Small intestine (tissue), 7 donors: ENCODE measurements around the gene NCOA4. TPM values are rescaled to one million over a fixed set of nuclear protein-coding genes. Genes with fewer than 3 reads are reported as not detected.
"Not testable (repeated sequence)": the region's sequence is repeated elsewhere in the genome, so short reads cannot be mapped to it uniquely, and the experiment has no call there.

Experiments used
- DNase-seq, 2 donors: peaks; one replicate each; pipeline versions ENCODE4 v3.0.0 to v3.0.0-alpha.2; 2013
- FAIRE-seq: peaks from 2 replicates; lab custom pipeline; 2012; peaks lifted over from hg19 to GRCh38; lab: Jason Lieb, UNC
- H3K27ac ChIP-seq, 3 donors: one replicate each; pipeline ENCODE4 v1.5.1; 2013; ENCODE audit warnings: low read length in 2 of 3, mild to moderate bottlenecking in 2 of 3, control low read depth in 1 of 3, inconsistent platforms in 1 of 3, low read depth in 1 of 3, moderate library complexity in 1 of 3
- H3K27me3 ChIP-seq, 3 donors: one replicate each; pipeline ENCODE4 v1.6.1; 2013; ENCODE audit warnings: low read length in 3 of 3, inconsistent platforms in 1 of 3; ENCODE audit not compliant: control insufficient read depth in 3 of 3, insufficient read depth in 3 of 3
- H3K36me3 ChIP-seq, 3 donors: one replicate each; pipeline ENCODE4 v1.6.1; 2013; ENCODE audit warnings: low read length in 3 of 3, inconsistent platforms in 1 of 3, low read depth in 1 of 3, mild to moderate bottlenecking in 1 of 3, moderate library complexity in 1 of 3; ENCODE audit not compliant: control insufficient read depth in 3 of 3, insufficient read depth in 2 of 3
- H3K4me1 ChIP-seq, 3 donors: one replicate each; pipeline ENCODE4 v1.6.1; 2013; ENCODE audit warnings: low read length in 2 of 3, inconsistent platforms in 1 of 3, low read depth in 1 of 3, mild to moderate bottlenecking in 1 of 3, moderate library complexity in 1 of 3; ENCODE audit not compliant: control insufficient read depth in 3 of 3, insufficient read depth in 2 of 3
- H3K4me3 ChIP-seq, 3 donors: one replicate each; pipeline ENCODE4 v1.5.1; 2013; ENCODE audit warnings: low read length in 3 of 3, control low read depth in 1 of 3, inconsistent platforms in 1 of 3, low read depth in 1 of 3, mild to moderate bottlenecking in 1 of 3, moderate library complexity in 1 of 3
- H3K9me3 ChIP-seq, 2 donors: one replicate each; pipeline ENCODE4 v1.6.1; 2013; ENCODE audit warnings: low read depth in 1 of 2, low read length in 1 of 2; ENCODE audit not compliant: control insufficient read depth in 2 of 2, insufficient read depth in 1 of 2
- WGBS, 3 donors: extraction: QIAGEN DNeasy Blood & Tissue Kit; methylation state at CpG; one replicate each; pipeline ENCODE4 v1.1.7; 2013; 5-methylcytosine and 5-hydroxymethylcytosine counted together
- polyA plus RNA-seq, 4 donors: library from polyadenylated mRNA; stranded (reverse) in 3 of 4; unstranded in 1 of 4; fragments of 200-250 nt in 3 of 4; fragments of 120-200 nt in 1 of 4; gene quantifications; one replicate each; pipeline versions ENCODE4 v1.2.1 to v1.2.3, GENCODE V29; 2013
- donor health status: healthy with polysubstance abuse.
- donor health status: control.
- donor health status: control.
- donor health status: Bipolar disorder and iron deficiency.
- donor health status: healthy.

Gene NCOA4
- polyA plus RNA-seq, 4 donors: 82.1 to 245 (median 190) TPM

DNA sequence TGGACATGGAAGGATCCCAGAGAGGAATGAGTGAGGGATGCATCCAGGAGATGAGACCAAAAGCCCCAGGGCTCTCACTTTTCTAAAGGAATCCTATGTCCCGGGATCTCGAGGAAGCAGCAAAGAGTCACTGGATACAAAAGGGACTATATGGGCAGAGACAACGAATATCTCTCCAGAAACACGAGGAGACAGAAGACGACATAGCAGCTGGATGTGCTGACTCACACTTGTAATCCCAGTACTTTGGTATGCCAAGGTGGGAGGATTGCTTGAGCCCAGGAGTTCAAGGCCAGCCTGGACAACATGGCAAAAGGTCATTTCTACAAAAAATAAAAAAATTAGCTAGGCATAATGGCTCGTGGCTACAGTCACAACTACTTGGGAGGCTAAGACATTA, 40.3 kb upstream of the NCOA4 start:
- Histone ChIP-seq H3K4me3 (no peak overlapping the region), H3K4me1 (no peaks in the 10 kb centered on the region), H3K27me3 (no peaks in the 10 kb centered on the region), H3K9me3 (peaks cover 0 to 2% of the 10 kb centered on the region in 2 donors), H3K36me3 (no peaks in the 10 kb centered on the region), H3K27ac (no peak overlapping the region)
- WGBS, 3 donors: 47 to 65% (median 51%) methylated on average over 6 of the region's 6 CpGs
- no peak for DNase-seq
- FAIRE-seq: no peak

DNA sequence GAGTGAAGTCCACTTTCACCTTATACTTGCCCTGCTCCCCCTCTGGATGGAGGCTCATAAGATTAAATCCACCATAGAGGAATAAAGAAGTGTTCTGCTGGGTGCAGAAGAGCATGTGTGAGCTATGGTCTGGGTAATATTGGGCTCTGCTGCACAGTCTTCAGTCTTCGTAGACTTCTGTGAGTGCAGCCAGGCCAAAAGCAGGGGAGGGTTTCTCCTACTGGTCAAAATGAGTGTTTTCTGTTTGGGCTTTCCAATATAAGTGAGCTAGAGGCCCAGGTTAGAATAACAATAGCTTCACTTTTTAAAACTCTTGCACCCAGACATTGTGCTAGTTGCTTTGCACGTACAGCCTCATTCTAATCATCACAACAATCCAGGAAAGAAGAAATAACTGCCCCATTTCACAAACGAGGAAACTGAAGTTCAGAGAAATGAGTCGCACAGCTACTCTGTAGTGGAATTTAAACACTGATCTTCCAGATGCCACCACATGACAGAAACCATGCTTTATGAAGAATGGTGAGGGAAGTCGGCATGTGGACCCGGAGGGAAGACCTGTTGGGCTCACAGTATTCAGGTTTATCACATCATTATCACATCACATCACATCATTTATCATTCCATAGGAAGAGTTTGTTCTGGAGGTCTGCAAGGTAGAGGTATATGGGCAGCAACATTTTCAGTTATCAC, 39.5 kb upstream of the NCOA4 start:
- FAIRE-seq (no peak), DNase-seq (no peak)
- Histone ChIP-seq H3K4me1 (no peaks in the 10 kb centered on the region), H3K4me3 (no peak overlapping the region), H3K9me3 (peaks cover 0 to 2% of the 10 kb centered on the region in 2 donors), H3K27me3 (no peaks in the 10 kb centered on the region), H3K36me3 (no peaks in the 10 kb centered on the region), H3K27ac (no peak overlapping the region)
- 62 to 77% (median 67%) methylated on average over 6 of the region's 6 CpGs for WGBS, 3 donors

DNA sequence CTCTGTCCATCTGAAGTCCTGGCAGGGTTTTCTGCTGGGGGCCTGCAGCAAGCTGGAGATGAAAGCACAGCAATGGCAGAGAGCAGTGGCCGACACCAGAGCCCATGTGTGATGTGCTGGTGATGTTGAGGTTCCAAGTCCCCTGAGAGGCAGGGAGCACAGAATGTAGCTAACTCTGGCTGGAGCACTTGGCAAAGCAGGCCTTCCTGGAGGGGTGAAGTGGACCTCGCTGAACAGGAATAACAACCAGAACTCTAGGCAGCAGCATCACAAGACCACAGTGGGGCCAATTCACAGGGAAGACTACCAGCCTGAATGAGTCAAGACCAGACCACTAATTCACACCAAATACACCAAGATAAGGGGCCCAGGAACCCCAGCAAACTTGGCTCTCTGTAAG, 38.5 kb upstream of the NCOA4 start:
- no peak for FAIRE-seq
- no peaks in the 10 kb centered on the region for H3K36me3 ChIP-seq
- 82 to 87% (median 83%) methylated on average over 2 of the region's 2 CpGs for WGBS, 3 donors

DNA sequence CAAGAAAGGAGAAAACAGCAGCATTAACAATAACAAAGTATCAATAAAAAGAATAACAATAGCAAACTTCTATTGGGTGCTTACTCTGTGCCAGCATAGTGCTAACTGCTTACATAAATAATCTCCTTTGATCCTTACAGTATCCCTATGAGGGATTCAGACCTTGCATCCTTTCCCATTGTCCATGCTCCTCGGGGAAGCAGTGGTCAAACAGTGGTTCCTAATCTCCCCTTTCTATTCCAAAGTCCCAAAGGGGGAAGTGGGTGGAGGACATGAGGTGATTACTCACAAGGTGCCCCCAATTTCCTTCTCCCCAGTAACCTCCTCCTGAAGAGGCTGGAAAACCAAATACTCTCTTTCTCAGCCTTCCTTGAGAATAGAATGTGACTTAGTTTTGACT, 37.7 kb upstream of the NCOA4 start:
- Histone ChIP-seq H3K27ac (no peak overlapping the region), H3K4me1 (no peaks in the 10 kb centered on the region), H3K27me3 (no peaks in the 10 kb centered on the region), H3K9me3 (peaks cover 0 to 2% of the 10 kb centered on the region in 2 donors), H3K4me3 (no peak overlapping the region), H3K36me3 (no peaks in the 10 kb centered on the region)
- no peak for DNase-seq
- no peak for FAIRE-seq
- WGBS, 3 donors: 60 to 70% (median 62%) methylated on average over 1 of the region's 1 CpG

More for the DNA sequence above, 38.5 kb upstream of the NCOA4 start:
- no peak for DNase-seq
- Histone ChIP-seq H3K9me3 (peaks cover 0 to 2% of the 10 kb centered on the region in 2 donors), H3K4me3 (no peak overlapping the region), H3K4me1 (no peaks in the 10 kb centered on the region), H3K27me3 (no peaks in the 10 kb centered on the region), H3K27ac (no peak overlapping the region)

DNA sequence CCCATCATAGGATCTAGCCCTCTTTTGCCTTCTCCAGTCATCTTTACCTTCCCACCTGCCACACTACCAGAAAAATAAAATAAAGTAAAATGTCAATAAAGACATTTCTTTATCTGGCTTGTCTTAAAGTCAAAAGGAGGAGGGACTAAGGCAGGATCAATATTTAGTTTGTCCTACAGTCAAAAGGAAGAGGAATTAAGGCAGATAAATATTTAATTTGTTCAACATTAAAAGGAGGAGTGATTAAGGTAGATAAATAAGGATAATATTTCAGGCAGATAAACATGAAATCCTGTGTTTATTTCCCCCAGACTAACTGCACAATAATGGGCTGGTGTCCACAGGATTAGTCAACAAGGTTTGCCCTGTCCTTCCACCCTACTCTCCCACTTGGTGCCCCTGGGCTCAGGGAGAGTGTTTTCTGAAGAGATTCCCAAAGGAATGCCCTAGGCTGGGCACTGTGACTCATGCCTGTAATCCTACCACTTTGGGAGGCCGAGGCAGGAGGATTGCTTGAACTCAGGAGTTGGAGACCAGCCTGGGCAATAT, 33.9 kb upstream of the NCOA4 start:
- Histone ChIP-seq H3K27me3 (no peaks in the 10 kb centered on the region), H3K4me3 (no peak overlapping the region), H3K27ac (no peak overlapping the region), H3K36me3 (no peaks in the 10 kb centered on the region), H3K4me1 (no peaks in the 10 kb centered on the region), H3K9me3 (peaks cover 0 to 2% of the 10 kb centered on the region in 2 donors)
- FAIRE-seq (no peak), DNase-seq (no peak)
- WGBS, 3 donors: 78 to 96% (median 94%) methylated on average over 1 of the region's 1 CpG

DNA sequence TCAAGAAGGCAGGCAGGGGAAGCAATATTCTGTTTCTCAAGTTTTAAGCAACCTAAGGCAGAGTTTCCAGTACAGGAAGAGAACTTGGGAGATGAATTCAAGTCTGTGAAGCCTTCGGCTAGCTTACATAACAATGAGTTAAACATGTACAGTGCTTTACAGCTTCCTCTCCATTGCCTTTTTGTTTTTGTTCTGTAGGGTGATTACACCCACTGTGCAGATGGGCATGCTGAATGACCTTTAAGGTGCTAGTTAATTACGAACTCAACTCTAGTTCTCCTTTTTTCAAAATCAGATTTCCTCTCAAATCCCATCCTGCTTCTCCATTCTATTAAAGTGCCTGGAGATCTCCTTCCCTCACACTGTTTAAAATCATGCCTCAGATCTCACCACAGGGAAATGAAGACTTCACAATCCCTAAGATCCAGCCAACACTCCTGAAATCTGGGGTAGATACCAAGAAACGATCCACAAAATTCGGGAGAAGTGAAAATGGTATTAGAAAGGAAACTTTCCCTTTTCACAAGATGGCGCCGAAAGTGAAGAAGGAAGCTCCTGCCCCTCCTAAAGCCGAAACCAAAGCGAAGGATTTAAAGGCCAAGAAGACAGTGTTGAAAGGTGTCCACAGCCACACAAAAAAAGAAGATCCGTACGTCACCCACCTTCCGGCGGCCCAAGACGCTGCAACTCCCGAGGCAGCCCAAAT, 32.5 kb upstream of the NCOA4 start:
- Histone ChIP-seq H3K9me3 (no peaks in the 10 kb centered on the region), H3K36me3 (no peaks in the 10 kb centered on the region), H3K4me3 (no peak overlapping the region), H3K4me1 (no peaks in the 10 kb centered on the region), H3K27me3 (no peaks in the 10 kb centered on the region), H3K27ac (no peak overlapping the region)
- FAIRE-seq: no peak
- no peak for DNase-seq
- 82 to 94% (median 87%) methylated on average over 14 of the region's 14 CpGs for WGBS, 3 donors

DNA sequence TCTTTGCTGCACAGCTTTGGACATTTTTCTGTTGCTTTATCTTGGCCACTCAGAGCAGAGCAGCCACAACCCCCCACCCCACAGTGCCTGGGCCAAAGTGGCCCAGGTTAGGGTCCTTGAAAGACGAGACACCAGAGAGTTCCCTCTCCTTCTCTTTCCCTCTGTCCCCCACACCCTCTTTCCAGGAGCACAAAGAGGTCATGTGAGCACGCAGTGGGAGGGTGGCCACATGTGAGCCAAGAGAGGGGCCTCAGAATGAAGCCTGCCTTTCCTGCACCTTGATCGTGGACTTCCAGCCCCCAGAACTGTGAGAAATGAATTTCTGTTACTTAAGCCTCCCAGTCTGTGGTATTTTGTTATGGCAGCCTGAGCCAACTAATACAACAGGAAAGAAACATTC, 30.3 kb upstream of the NCOA4 start:
- H3K27ac ChIP-seq: no peak overlapping the region
- FAIRE-seq: no peak
- H3K27me3 ChIP-seq: no peaks in the 10 kb centered on the region
- peaks cover 0 to 4% of the 10 kb centered on the region in 2 donors for H3K9me3 ChIP-seq
- H3K36me3 ChIP-seq: no peaks in the 10 kb centered on the region
- no peak for DNase-seq
- H3K4me1 ChIP-seq: no peaks in the 10 kb centered on the region
- H3K4me3 ChIP-seq: no peak overlapping the region
- 77 to 88% (median 83%) methylated on average over 3 of the region's 3 CpGs for WGBS, 3 donors

DNA sequence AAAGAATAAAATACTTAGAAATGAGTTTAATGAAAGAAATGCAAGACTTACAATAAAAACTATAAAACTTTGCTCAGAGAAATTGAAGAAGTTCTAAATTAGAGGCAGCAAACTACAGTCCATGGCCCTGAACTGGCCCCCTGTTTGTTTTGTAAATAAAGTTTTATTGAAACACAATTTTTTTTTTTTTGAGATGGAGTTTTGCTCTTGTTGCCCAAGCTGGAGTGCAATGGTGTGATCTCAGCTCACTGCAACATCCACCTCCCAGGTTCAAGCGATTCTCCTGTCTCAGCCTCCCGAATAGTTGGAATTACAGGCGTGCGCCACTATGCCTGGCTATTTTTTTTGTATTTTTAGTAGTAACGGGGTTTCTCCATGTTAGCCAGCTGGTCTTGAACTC, 27.5 kb upstream of the NCOA4 start:
- not testable (repeated sequence) for H3K27ac ChIP-seq, FAIRE-seq

More for the DNA sequence above, 27.5 kb upstream of the NCOA4 start:
- H3K9me3 ChIP-seq, H3K36me3 ChIP-seq, H3K4me3 ChIP-seq, H3K4me1 ChIP-seq, H3K27me3 ChIP-seq, DNase-seq: not testable (repeated sequence)
- WGBS, 3 donors: 94 to 96% (median 95%) methylated on average over 5 of the region's 5 CpGs
